Neuronal stem cell (in vitro differentiated cells): ENCODE data around the gene PARD3.

Experiments used
- DNase-seq: peaks from one replicate; pipeline ENCODE4 v3.0.0-alpha.2; 2013; ENCODE audit warnings: low spot score
- H2AFZ ChIP-seq: one replicate; pipeline ENCODE4 v1.6.1; 2013; ENCODE audit warnings: mild to moderate bottlenecking, low read length, inconsistent platforms
- H2AK5ac ChIP-seq: 2 replicates; pipeline ENCODE4 v1.6.1; 2013; ENCODE audit warnings: low read depth, mild to moderate bottlenecking, inconsistent platforms, low read length, moderate library complexity, mixed read lengths
- H2BK120ac ChIP-seq: 2 replicates; pipeline ENCODE4 v1.6.1; 2013; ENCODE audit warnings: low read depth, mild to moderate bottlenecking, inconsistent platforms, low read length, moderate library complexity, mixed read lengths
- H2BK12ac ChIP-seq: one replicate; pipeline ENCODE4 v1.6.1; 2013; ENCODE audit warnings: low read length, inconsistent platforms
- H2BK15ac ChIP-seq: 2 replicates; pipeline ENCODE4 v1.6.1; 2013; ENCODE audit warnings: mild to moderate bottlenecking, low read length, inconsistent platforms, mixed read lengths
- H2BK5ac ChIP-seq: one replicate; pipeline ENCODE4 v1.6.1; 2013; ENCODE audit warnings: inconsistent platforms, mild to moderate bottlenecking, low read length, moderate library complexity
- H3K14ac ChIP-seq: one replicate; pipeline ENCODE4 v1.6.1; 2013; ENCODE audit warnings: low read length, inconsistent platforms
- H3K18ac ChIP-seq: 2 replicates; pipeline ENCODE4 v1.6.1; 2013; ENCODE audit warnings: low read length, inconsistent platforms
- H3K23ac ChIP-seq: 2 replicates; pipeline ENCODE4 v1.6.1; 2013; ENCODE audit warnings: low read depth, mild to moderate bottlenecking, mixed read lengths, low read length, inconsistent platforms; ENCODE audit not compliant: poor library complexity
- H3K27ac ChIP-seq: replicated peaks from 3 replicates; pipeline ENCODE4 v1.5.1; 2013; ENCODE audit warnings: low read length, inconsistent platforms
- H3K27me3 ChIP-seq, 3 experiments: 2 replicates each; pipeline ENCODE4 v1.6.1; 2013; ENCODE audit warnings: low read length in 3 of 3, mild to moderate bottlenecking in 2 of 3, inconsistent platforms in 1 of 3, low read depth in 1 of 3, mixed read lengths in 1 of 3, moderate library complexity in 1 of 3; ENCODE audit not compliant: control insufficient read depth in 3 of 3, insufficient read depth in 3 of 3
- H3K36me3 ChIP-seq, 2 donors: replicated peaks in 1 of 2; 2 replicates each; pipeline ENCODE4 v1.6.1; 2013; ENCODE audit warnings: low read length in 2 of 2; ENCODE audit not compliant: control insufficient read depth in 2 of 2, insufficient read depth in 2 of 2
- H3K4ac ChIP-seq: 2 replicates; pipeline ENCODE4 v1.6.1; 2013; ENCODE audit warnings: inconsistent platforms, mild to moderate bottlenecking, low read length, moderate library complexity
- H3K4me1 ChIP-seq, 2 donors: 1 replicate in 1 of 2; 2 replicates in 1 of 2; pipeline ENCODE4 v1.6.1; 2013; ENCODE audit warnings: low read length in 2 of 2, low read depth in 1 of 2; ENCODE audit not compliant: control insufficient read depth in 2 of 2, insufficient read depth in 1 of 2
- H3K4me2 ChIP-seq: one replicate; pipeline ENCODE4 v1.6.1; 2013; ENCODE audit warnings: mild to moderate bottlenecking, low read length, inconsistent platforms; ENCODE audit not compliant: insufficient read depth, poor library complexity, severe bottlenecking
- H3K4me3 ChIP-seq, 2 donors: 2 replicates each; pipeline ENCODE4 v1.5.1; 2013; ENCODE audit warnings: low read length in 2 of 2, mild to moderate bottlenecking in 2 of 2, inconsistent platforms in 1 of 2, moderate library complexity in 1 of 2
- H3K79me1 ChIP-seq: one replicate; pipeline ENCODE4 v1.6.1; 2013; ENCODE audit warnings: low read depth, mild to moderate bottlenecking, inconsistent platforms, low read length, moderate library complexity
- H3K9ac ChIP-seq: one replicate; pipeline ENCODE4 v1.6.1; 2013; ENCODE audit warnings: mild to moderate bottlenecking, low read depth, low read length, inconsistent platforms; ENCODE audit not compliant: poor library complexity
- H3K9me3 ChIP-seq, 2 donors: replicated peaks in 1 of 2; 2 replicates each; pipeline versions ENCODE3 to v1.6.1; 2013; ENCODE audit warnings: low read length in 2 of 2, mild to moderate bottlenecking in 2 of 2, inconsistent platforms in 1 of 2, low read depth in 1 of 2, mixed read lengths in 1 of 2, moderate library complexity in 1 of 2; ENCODE audit not compliant: control insufficient read depth in 2 of 2, insufficient read depth in 1 of 2
- H4K8ac ChIP-seq: one replicate; pipeline ENCODE4 v1.6.1; 2013; ENCODE audit warnings: low read depth, mild to moderate bottlenecking, inconsistent platforms, low read length, moderate library complexity
- H4K91ac ChIP-seq: one replicate; pipeline ENCODE4 v1.6.1; 2013; ENCODE audit warnings: low read length, low read depth, mild to moderate bottlenecking, inconsistent platforms; ENCODE audit not compliant: poor library complexity
- WGBS, 2 donors: extraction: QIAGEN DNeasy Blood & Tissue Kit; methylation state at CpG; one replicate each; pipeline ENCODE4 v1.1.7; 2013; ENCODE audit warnings: missing lambda C conversion rate in 2 of 2, mixed read lengths in 1 of 2; ENCODE audit not compliant: insufficient read length in 2 of 2, insufficient replicate concordance in 1 of 2; ENCODE audit errors: extremely low coverage in 2 of 2; 5-methylcytosine and 5-hydroxymethylcytosine counted together

PARD3 gene

DNA sequence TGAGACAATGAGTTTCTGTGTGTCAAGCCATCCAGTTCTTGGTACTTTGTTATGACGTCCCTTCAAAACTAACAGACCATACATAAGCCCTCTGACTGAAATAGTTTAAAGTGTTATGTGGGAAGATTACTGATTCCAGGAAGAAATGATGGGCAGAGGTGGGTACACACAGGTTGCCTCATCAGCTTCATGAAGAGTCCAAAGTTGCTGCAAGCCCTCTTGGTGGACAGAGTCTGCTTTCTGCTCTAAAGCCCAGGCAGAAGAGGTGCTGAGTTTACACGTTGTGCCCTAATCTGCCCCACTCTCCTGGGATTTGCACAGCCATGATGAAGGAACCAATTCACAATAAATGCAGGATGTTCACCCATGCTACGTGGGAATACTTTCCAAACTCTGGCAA, 187.4 kb downstream of the PARD3 start:
- no peak overlapping the region for H2BK120ac ChIP-seq
- no peak overlapping the region for H3K9ac ChIP-seq
- H3K4me3 ChIP-seq: no peak overlapping the region
- no peaks in the 10 kb centered on the region for H3K9me3 ChIP-seq
- no peak overlapping the region for H2AFZ ChIP-seq
- no peak overlapping the region for H4K91ac ChIP-seq
- H3K27ac ChIP-seq: no peak overlapping the region
- no peak overlapping the region for H2BK5ac ChIP-seq
- WGBS, 2 donors: no CpG with 5 or more reads among the region's 3 CpGs
- H3K23ac ChIP-seq: no peak overlapping the region
- no peaks in the 10 kb centered on the region for H3K27me3 ChIP-seq
- H3K4ac ChIP-seq: no peak overlapping the region
- no peaks in the 10 kb centered on the region for H3K79me1 ChIP-seq
- H2BK15ac ChIP-seq: no peak overlapping the region
- H3K18ac ChIP-seq: no peak overlapping the region
- H4K8ac ChIP-seq: no peak overlapping the region
- DNase-seq: no peak
- H3K4me1 ChIP-seq: peaks cover 3 to 8% of the 10 kb centered on the region in 2 donors
- H2AK5ac ChIP-seq: no peak overlapping the region
- H2BK12ac ChIP-seq: no peak overlapping the region
- H3K14ac ChIP-seq: no peak overlapping the region
- no peak overlapping the region for H3K4me2 ChIP-seq
- no peaks in the 10 kb centered on the region for H3K36me3 ChIP-seq

DNA sequence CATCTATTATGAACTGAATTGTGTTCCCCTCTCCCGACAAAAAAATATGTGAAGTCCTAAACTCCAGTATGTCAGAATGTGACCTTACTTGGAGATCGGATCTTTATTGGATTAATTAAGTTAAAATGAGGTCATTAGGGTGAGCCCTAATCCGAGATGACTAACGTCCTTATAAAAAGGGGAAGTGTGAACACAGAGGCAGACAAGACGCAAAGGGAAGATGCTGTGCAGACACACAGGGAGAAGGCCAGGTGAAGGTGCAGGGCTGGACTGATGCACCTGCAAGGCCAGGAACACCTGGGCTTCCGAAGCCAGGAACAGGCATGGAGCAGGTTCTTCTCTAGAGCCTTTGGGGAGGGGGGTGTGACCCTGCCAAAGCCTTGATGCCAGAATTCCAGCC, 187.8 kb downstream of the PARD3 start:
- no peak overlapping the region for H3K23ac ChIP-seq

DNA sequence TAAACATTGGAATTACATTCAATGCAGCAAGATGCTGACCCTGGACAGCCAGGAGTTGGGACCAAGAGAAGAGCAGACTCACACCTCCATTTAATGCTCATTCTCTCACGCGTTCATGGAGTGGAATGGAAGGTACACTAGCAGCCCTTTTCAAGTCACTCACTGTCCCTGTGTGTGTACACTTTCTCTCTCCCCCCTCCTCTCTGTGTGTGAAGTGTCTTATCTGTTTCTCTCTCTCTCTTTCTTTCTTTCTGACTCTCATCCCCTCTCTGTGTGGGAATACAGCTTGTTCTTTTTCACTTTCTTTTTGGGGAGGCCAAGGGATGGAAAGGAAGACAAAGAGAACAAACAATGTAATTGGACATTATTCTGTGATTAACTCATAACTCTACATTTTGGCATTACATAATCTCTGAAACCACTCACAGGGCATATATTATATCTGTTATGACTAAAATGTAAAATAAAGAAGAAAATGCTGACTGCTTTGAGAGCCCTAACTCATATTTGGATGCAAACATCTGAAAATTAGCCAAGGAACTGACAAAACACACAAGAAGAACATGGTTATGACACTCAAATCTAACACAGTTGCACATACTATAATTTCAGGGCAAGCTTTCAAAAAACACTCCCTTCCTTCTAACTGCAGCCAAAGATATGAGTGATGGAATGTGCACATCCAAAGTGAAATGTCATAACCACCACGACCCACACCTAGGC, 188.8 kb downstream of the PARD3 start:
- no peak for DNase-seq
- H2AFZ ChIP-seq: no peak overlapping the region
- H2BK12ac ChIP-seq: no peak overlapping the region
- H4K91ac ChIP-seq: no peak overlapping the region
- H2AK5ac ChIP-seq: no peak overlapping the region
- no CpG with 5 or more reads among the region's 3 CpGs for WGBS, 2 donors
- H3K36me3 ChIP-seq: no peaks in the 10 kb centered on the region
- peaks cover 3 to 10% of the 10 kb centered on the region in 2 donors for H3K4me1 ChIP-seq
- H4K8ac ChIP-seq: no peak overlapping the region
- H3K4me2 ChIP-seq: no peak overlapping the region
- H3K27ac ChIP-seq: no peak overlapping the region
- H3K4ac ChIP-seq: no peak overlapping the region
- H3K9ac ChIP-seq: no peak overlapping the region
- H3K14ac ChIP-seq: no peak overlapping the region
- no peak overlapping the region for H3K4me3 ChIP-seq
- H3K18ac ChIP-seq: no peak overlapping the region
- H3K9me3 ChIP-seq: no peaks in the 10 kb centered on the region
- no peaks in the 10 kb centered on the region for H3K79me1 ChIP-seq
- no peak overlapping the region for H2BK15ac ChIP-seq
- no peak overlapping the region for H2BK120ac ChIP-seq
- no peak overlapping the region for H3K23ac ChIP-seq
- H3K27me3 ChIP-seq: no peaks in the 10 kb centered on the region
- no peak overlapping the region for H2BK5ac ChIP-seq

More for the DNA sequence above, 187.8 kb downstream of the PARD3 start:
- no peaks in the 10 kb centered on the region for H3K79me1 ChIP-seq
- H2AK5ac ChIP-seq: no peak overlapping the region
- H3K4me2 ChIP-seq: no peak overlapping the region
- DNase-seq: no peak
- H3K4me3 ChIP-seq: no peak overlapping the region
- H3K14ac ChIP-seq: no peak overlapping the region
- peaks cover 3 to 9% of the 10 kb centered on the region in 2 donors for H3K4me1 ChIP-seq
- H3K36me3 ChIP-seq: no peaks in the 10 kb centered on the region
- H3K4ac ChIP-seq: no peak overlapping the region
- no peak overlapping the region for H3K27ac ChIP-seq
- no peak overlapping the region for H3K18ac ChIP-seq
- no peak overlapping the region for H2BK5ac ChIP-seq
- H3K9me3 ChIP-seq: no peaks in the 10 kb centered on the region
- H2BK12ac ChIP-seq: no peak overlapping the region
- H2BK120ac ChIP-seq: no peak overlapping the region
- H3K27me3 ChIP-seq: no peaks in the 10 kb centered on the region
- H4K91ac ChIP-seq: no peak overlapping the region
- H3K9ac ChIP-seq: no peak overlapping the region
- no peak overlapping the region for H2BK15ac ChIP-seq
- H2AFZ ChIP-seq: no peak overlapping the region
- no peak overlapping the region for H4K8ac ChIP-seq
- WGBS, 2 donors: no CpG with 5 or more reads among the region's 6 CpGs

DNA sequence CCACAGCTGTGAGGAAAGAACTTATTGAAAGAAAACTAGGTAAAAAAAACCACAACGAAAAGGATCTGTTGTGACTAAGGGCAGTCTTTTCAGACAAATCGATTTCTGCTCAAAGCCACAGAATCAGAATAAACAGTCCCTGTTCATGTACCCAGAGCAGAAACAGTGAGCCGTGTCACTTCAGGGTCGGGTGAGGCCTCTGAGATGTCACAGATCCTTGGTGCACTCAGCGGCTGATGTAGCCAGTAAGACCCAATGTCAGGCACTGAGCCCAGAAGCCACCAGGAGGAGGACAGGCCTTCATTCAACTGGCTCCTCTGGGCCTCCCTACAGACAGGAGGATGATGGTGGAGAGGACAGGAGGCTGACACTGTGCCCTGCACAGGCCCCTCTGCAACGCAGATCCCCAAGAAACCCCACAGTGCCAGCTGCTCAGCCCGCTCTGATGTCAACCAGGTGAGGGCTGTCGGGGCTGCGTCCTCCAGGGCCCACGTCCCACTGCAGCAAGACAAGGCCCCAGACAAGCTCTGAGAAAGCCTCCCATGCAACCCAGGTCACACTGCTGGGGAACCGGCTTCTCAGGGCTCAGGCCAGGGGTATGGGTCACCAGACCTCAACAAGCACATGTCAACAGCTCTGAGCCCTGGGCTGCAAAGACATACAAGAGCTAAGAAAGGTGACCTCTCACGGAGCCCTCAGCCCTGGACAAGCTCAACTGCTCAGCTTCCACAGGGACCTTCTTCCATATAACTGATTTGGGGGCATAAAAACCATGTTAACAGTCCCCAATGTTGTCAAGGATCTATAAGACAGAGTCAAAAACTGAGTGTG, 190.6 kb downstream of the PARD3 start:
- Histone ChIP-seq H3K18ac (peak overlapping the region; percentile 20), H3K4me1 (peaks cover 3 to 8% of the 10 kb centered on the region in 2 donors), H3K23ac (no peak overlapping the region)

More for the DNA sequence above, 190.6 kb downstream of the PARD3 start:
- Histone ChIP-seq H2BK5ac (no peak overlapping the region), H3K9ac (no peak overlapping the region), H4K8ac (no peak overlapping the region), H2AK5ac (no peak overlapping the region), H3K36me3 (no peaks in the 10 kb centered on the region), H2BK15ac (no peak overlapping the region), H2AFZ (no peak overlapping the region), H3K27me3 (no peaks in the 10 kb centered on the region), H3K14ac (peak overlapping the region; percentile 25), H3K4me3 (no peak overlapping the region), H4K91ac (no peak overlapping the region), H3K4ac (no peak overlapping the region), H2BK12ac (no peak overlapping the region), H3K4me2 (no peak overlapping the region), H3K79me1 (peaks cover 2% of the 10 kb centered on the region), H3K9me3 (no peaks in the 10 kb centered on the region), H2BK120ac (no peak overlapping the region), H3K27ac (no peak overlapping the region)
- WGBS, 2 donors: no CpG with 5 or more reads among the region's 12 CpGs
- DNase-seq: no peak
